ENCODE measurements around the gene ATP2A3.
"Not testable (repeated sequence)": the region's sequence is repeated elsewhere in the genome, so short reads cannot be mapped to it uniquely, and the experiment has no call there.

ATP2A3 gene

DNA sequence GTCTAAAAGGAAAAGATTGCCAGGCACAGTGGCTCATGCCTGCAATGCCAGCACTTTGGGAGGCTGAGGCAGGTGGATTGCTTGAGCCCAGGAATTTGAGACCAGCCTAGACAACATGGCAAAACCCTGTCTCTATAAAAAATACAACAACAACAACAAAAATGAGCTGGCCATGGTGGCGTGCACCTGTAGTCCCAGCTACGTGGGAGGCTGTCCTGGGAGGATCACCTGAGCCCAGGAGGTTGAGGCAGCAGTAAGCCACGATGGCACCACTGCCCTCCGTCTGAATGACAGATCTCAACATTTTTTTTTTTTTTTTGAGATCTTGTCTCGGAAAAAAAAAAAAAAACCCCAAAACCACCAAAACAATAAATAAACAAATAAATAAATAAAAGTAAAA lies 28.1 kb upstream of the ATP2A3 start:
- in situ Hi-C loops (cut with MboI; ENCODE audit: low sequenced_read_pairs), result no loop called here

DNA sequence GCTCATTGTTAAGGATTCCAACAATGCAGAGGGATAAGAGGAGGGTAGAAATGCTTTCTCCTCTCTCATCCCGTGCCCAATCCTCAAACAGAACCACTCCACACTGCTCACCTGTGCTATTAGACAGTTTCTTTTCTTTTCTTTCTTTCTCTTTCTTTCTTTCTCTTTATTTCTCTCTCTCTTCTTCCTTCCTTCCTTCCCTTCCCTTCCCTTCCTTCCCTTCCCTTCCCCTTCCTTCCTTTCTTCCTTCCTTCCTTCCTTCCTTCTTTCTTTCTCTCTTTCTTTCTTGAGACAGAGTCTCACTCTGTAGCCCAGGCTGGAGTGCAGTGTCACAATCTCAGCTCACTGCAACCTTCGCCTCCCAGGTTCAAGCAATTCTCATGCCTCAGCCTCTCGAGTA lies 27.5 kb upstream of the ATP2A3 start:
- in situ Hi-C loops (cut with MboI; ENCODE audit: low sequenced_read_pairs), result not testable (repeated sequence)

DNA sequence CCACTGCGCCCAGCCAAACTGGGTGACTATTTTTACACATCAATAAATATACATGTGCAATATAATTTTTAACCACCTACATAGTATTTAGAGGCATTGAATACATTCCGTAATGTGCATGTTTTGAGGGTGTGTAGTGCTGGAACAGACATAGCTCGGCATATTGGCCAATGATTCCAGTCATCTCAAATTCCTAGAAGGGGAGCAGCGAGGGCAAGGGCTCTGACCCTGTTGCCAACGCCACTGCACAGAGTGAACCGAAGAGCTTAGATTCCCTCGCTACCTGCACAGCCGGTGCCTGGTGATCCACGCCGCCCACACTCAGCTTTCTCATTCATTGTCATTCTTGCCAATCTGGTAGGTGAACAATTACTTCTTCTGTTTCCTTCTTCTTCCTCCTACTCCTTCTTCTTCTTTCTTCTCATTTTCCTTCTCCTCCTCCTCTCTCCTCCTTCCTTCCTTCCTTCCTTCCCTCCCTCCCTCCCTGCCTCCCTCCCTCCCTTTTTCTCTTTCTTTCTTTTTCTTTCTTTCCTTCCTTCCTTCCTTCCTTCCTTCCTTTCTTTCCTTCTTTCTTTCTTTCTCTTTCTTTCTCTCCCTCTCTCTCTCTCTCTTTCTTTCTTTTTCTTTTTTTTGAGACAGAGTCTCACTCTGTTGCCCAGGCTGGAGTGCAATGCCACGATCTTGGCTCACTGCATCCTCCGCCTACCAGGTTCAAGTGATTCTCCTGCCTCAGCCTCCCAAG lies 26.3 kb upstream of the ATP2A3 start:
- in situ Hi-C loops (cut with MboI; ENCODE audit: low sequenced_read_pairs), result no loop called here

GRCh38 chr17:3989041-3989886 lies 25.0 kb upstream of the ATP2A3 start:
- in situ Hi-C loops (cut with MboI; ENCODE audit: low sequenced_read_pairs), result no loop called here

- in situ Hi-C loops (cut with MboI; ENCODE audit: low sequenced_read_pairs), result no loop called here
Measured at GRCh38 chr17:3988297-3989040, 24.2 kb upstream of the ATP2A3 start.

DNA sequence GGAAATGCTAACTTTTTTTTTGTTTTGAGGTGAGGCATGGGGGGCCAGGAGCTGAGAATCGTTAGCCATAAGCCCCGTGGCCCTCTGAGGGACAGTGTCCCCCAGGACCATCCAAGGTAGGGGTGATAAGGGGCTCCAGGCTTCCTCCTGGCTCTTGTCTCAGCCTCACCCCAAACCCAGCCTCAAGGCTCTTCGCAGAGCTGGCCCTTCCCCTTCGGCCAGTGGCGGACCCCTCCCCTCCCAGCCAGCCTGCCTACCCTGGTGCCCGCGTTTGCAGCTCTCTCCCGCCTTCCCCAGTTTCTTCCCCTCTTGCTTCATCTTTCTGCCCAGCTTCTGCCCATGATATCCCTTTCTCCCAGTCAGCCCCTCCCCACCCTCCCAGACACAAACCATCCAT lies 22.7 kb upstream of the ATP2A3 start:
- in situ Hi-C loops (cut with MboI; ENCODE audit: low sequenced_read_pairs), result no loop called here

DNA sequence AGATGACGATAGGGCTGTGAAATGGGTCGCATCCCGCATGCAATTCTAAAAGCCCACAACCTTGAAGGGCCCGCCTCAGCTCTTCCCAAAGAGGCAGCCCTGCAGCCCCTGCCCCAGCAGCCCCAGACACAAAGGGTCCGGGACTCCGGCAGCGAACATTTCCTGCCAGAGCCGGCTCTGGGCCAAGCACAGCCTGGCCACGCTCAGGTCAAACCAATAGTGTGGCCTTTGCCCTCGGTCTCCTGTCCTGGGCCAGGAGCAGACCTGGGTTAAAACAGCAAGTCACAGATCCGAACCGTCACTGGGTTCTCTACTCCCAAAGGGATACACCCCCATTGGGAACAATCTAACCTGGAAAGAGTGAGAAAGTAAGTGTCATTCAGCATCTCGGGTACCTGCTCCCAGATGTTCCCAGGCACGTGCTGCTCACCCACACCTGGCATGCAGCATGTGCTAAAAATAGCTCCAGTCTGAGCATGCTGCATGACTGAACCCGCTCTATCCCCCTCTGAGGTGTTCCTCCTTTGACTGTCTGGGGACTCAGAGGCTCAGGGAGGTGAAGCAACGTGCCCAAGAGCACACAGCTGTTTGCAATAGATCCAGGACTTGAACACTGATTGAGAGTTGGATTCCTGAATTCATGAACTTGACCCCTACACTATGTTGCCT lies 22.2 kb upstream of the ATP2A3 start:
- in situ Hi-C loops (cut with MboI; ENCODE audit: low sequenced_read_pairs), result no loop called here

GRCh38 chr17:3985846-3986245 lies 21.6 kb upstream of the ATP2A3 start:
- in situ Hi-C loops (cut with MboI; ENCODE audit: low sequenced_read_pairs), result no loop called here

DNA sequence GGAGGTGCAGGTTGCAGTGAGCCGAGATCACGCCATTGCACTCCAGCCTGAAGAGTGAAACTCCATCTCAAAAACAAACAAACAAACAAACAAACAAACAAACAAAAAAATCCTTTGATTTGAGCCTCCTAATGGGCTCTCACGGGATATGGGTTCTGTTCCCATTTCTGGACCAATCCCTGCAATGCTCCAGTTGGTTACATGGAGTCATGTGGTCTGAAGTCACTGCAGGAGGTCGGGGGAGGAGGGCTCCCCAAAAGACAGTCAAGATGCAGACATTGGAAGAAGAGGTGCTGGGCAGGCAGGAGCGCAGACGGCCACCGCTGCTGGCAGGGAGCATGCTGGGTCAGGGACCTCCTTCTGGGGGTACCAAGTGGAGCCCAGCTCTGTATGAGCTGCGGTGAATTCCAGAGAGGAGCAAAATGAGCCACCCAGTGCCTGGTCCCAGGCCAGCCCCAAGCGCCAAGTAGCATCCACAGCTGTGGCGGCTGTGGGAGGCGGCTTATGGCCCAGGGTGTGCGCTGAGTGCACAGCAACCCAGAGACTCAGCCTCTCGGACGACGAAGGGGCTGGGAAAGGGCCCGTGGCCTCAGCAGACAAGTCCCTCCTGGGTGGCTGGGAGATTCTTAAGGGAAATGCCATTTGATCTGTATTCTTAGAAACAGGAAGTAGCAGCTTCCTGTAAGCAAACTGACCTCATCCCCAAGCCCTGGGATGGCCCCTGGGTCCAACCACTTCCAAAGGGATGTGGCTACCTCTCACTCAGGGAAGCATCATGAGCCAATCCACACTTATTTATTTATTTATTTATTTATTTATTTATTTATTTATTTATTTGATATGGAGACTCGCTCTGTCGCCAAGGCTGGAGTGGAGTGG lies 19.6 kb upstream of the ATP2A3 start:
- in situ Hi-C loops (cut with MboI; ENCODE audit: low sequenced_read_pairs), result no loop called here

DNA sequence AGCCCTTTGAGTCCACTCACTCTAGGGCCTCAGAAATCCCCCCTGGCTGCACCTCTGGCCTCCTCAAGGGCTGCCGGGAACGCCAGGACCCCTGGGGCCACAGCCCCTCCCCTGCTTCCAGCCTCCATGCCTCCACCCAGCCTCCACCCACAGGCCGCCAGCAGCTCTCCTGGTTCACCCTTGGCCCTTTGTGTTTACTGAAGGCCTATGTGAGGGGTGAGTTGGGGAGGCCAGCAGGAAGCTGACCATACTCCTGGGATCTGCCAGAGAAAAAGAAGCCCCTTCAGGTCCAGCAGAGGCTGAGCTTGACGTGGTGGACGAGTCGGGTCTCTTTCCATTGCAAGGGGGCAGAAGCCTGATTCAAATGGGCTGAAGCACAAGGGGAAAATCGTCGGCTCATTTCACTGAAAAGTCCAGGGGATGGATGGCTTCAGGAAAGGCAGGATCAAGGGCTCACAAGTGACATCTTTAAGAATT lies 18.3 kb upstream of the ATP2A3 start:
- in situ Hi-C loops (cut with MboI; ENCODE audit: low sequenced_read_pairs), result no loop called here

DNA sequence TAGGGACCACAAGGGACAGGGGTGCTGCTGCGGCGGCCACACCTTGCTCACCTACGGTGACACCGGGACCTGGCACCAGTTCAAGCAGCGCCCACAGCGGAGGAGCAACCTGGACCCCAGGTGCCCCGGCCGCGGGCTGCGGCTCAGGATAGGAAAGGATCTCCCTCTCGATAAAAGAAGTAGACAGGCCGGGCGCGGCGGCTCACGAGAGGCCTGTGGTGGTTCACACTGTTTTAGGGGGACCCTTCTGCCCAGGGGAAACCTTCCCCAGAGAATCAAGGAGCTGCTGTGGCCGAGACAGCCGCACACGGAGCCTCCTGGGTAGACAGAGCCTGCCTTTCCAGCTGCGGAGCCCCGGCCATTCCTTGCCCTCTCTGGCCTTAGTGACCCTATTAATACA lies 17.9 kb upstream of the ATP2A3 start:
- in situ Hi-C loops (cut with MboI; ENCODE audit: low sequenced_read_pairs), result no loop called here

- in situ Hi-C loops (cut with MboI; ENCODE audit: low sequenced_read_pairs), result no loop called here
Measured at GRCh38 chr17:3981455-3981854, 17.2 kb upstream of the ATP2A3 start.

DNA sequence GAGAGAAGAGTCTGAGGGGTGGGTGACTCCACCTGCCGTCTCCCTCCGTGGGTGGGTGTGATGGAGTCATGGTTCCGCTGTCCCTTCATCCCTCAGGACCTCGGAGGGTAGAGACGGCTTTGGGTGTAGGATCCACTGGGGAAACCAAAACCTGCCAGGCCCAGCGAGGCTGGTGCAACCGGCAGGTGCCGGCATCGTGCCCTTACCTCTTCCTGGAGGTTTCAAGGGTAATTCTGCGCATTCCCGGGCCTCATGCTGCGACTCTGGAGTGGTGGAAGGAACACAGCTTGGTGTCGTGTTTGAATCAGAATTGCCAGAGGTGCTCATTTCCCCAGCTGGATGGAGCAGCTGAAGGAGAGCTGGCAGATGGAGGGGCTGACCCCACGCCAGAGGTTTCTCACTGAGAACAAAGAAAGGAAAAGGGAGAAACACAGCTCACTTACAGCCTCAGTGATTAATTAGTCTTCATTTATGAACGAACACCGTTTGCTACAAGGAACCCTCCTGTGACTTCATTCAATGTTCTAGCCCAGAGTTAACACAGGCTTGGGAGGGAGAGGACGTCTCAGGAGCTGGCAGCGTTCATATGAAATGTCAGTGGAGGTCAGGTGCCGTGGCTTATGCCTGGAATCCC lies 16.3 kb upstream of the ATP2A3 start:
- in situ Hi-C loops (cut with MboI; ENCODE audit: low sequenced_read_pairs), result no loop called here

DNA sequence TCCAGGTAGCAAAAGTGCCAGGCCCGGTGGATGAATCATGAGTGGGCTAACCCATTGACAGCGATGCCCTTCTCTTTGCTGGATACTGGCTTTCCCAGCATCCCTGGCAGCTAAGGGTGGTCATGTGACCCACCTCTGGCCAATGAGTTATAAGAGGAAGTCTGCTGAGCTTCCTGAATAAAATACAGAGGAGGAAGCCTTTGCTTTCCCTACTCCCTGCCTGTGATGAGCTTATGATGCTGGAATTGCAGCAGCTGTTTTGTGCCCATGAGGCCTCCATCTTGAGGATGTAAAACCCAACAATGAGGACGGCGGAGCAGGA lies 15.0 kb upstream of the ATP2A3 start:
- in situ Hi-C loops (cut with MboI; ENCODE audit: low sequenced_read_pairs), result no loop called here

DNA sequence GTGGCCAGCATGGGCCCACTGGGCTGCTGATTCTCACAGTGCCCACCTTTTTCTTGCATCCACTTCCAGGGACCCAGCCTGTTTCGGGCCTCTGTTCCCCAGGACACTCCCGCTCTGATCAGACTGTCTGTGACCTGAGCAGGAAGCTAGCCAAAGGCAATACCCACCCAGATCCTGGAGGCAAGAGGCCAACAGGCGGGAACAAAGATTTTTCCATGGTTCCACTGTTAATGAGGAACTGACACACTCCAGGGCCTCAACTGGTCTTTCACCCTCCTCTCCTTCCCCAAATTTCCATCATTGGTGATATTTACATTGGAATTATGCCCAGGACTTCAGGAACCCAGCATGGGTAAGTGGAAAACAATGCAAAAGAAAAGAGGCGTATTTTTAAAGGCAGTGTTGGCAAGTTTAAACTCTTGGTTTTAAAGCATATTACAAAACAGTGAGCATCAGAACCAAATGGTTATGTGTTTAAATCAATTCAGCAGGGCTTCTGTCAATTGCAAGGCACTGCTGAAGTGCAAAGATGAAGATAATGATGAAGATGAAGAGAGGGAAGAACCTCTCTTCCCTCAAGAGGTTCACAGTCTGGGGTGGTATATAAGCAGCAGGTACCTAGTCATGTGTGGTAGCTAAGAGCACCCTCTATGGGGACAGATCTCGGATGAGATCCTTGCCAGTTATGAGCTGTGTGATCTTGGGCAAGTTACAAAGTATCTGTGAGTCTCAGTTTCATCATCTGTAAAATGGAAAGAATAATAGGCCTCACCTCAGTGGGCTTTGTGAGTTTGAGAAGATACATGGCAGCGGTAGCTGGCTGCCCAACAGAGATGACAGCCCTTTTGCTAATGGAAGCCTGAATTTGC lies 14.4 kb upstream of the ATP2A3 start:
- in situ Hi-C loops (cut with MboI; ENCODE audit: low sequenced_read_pairs), result no loop called here

DNA sequence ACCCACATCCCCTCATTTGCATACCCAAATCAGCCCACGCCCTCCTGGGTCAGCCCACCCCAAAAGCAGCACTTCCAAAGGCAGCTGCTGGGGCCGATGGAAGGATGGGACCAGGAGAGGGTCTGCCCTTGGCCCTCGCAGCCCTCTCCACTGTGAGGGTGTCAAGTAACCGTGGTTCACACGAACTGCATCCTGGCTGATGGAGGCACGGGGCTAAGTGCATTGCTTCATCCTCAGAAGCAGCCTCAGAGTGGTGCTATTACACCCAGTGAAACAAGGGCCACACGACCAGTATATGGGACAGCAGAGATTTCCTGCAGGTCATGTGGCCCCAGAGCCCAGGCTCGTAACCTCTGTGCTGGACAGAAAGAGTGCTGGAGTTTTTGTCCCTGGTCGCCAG lies 13.2 kb upstream of the ATP2A3 start:
- in situ Hi-C loops (cut with MboI; ENCODE audit: low sequenced_read_pairs), result no loop called here

DNA sequence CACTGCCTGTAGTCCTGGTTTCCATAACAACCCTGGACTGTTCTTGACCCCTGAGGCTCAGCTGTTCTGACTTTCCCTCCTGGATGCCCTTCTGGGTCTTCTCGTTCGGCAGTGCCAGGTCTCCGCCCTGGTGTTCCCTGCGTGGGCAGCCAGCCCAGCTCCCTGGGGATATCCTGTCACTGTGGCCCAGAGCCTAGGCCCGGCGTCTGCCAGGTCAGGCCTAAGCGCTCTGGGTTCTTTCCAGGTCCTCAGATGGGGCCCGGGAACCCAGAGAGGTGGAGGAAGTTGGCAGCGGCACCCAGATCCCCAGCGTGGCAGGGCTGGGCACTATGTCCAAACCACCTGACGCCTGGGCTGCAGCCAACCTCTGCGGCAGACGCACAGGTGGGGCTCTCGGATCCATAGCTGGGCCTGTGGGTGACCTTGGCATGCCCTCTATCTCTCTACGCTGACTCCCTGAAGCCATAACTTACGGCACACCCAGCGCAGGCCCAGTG lies 12.5 kb upstream of the ATP2A3 start:
- in situ Hi-C loops (cut with MboI; ENCODE audit: low sequenced_read_pairs), result no loop called here

DNA sequence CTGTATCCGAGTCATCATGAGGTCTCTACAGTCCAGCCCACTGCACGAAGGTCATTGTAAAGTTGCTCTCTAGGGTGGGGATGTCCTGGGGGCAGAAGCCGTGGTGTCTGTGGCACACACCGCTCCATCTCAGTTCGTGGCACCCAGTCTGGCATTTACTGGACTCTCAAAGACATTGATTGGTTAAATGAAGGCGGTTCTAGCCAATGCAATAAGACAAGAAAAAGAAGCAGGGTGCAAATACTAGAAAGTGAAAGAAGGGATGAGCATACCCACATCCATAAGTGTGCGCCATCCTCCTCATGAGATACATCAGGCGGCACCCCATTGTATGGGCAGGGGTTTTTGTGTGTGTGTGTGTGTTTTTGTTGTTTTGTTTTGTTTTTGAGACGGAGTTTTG lies 10.7 kb upstream of the ATP2A3 start:
- in situ Hi-C loops (cut with MboI; ENCODE audit: low sequenced_read_pairs), result no loop called here

Data from HL-60/S4 treated with retinoic acid at 250 ng/mL for 4 days and 3 days (cell line).